GM12872 (cell line): ENCODE results near the gene ST6GAL1.

Source experiments
- TF ChIP-seq, protein P1 (sequence below): IDR thresholded peaks from 3 replicates; pipeline ENCODE4 v1.5.1; 2011; ENCODE audit warnings: low read depth, mild to moderate bottlenecking, low read length, moderate library complexity; ENCODE audit not compliant: insufficient read depth

The ST6GAL1 gene

GRCh38 chr3:186985661-186986364 lies 55.5 kb downstream of the ST6GAL1 start:
- TF ChIP-seq, protein P1, sequence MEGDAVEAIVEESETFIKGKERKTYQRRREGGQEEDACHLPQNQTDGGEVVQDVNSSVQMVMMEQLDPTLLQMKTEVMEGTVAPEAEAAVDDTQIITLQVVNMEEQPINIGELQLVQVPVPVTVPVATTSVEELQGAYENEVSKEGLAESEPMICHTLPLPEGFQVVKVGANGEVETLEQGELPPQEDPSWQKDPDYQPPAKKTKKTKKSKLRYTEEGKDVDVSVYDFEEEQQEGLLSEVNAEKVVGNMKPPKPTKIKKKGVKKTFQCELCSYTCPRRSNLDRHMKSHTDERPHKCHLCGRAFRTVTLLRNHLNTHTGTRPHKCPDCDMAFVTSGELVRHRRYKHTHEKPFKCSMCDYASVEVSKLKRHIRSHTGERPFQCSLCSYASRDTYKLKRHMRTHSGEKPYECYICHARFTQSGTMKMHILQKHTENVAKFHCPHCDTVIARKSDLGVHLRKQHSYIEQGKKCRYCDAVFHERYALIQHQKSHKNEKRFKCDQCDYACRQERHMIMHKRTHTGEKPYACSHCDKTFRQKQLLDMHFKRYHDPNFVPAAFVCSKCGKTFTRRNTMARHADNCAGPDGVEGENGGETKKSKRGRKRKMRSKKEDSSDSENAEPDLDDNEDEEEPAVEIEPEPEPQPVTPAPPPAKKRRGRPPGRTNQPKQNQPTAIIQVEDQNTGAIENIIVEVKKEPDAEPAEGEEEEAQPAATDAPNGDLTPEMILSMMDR: no peak

DNA sequence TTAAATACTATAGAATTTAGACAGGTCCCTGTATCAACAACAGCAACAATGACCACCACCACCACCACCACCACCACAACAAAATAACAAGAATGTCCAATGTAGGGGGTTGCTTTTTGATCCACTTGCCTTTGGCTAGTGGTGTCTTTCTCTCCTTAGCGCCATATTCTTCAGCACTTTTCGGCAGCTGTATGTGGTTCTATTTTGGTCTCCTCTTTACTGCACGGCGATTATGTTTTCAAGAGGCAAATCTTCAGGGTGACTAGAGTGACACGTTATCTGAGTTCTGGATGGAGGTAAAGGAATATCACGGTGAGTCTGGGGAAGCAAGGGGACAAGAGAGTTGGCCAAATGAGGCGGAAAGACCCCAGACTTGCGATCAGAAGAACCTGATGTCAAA lies 56.1 kb downstream of the ST6GAL1 start:
- TF ChIP-seq, protein P1: no peak

GRCh38 chr3:186986816-186987215 lies 56.5 kb downstream of the ST6GAL1 start:
- TF ChIP-seq, protein P1: no peak

DNA sequence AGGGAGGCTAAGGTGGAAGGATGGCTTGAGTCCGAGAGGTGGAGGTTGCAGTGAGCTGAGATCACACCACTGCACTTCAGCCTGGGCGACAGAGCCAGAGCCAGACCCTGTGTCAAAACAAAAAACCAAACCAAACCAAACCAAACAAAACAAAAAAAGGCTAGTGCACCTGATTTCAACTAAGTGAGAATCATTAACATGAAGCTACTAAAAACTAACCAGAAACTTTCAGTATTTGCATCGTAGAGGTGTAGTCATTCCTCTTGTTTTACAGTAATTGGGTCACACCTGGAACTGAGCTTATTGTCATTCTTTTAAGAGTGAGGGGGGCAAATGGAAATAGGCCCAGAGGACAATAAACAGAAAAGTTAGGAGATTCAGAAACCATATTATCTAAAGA lies 58.5 kb downstream of the ST6GAL1 start:
- TF ChIP-seq, protein P1: no peak

GRCh38 chr3:186989429-186989828 lies 59.1 kb downstream of the ST6GAL1 start:
- TF ChIP-seq, protein P1: no peak

DNA sequence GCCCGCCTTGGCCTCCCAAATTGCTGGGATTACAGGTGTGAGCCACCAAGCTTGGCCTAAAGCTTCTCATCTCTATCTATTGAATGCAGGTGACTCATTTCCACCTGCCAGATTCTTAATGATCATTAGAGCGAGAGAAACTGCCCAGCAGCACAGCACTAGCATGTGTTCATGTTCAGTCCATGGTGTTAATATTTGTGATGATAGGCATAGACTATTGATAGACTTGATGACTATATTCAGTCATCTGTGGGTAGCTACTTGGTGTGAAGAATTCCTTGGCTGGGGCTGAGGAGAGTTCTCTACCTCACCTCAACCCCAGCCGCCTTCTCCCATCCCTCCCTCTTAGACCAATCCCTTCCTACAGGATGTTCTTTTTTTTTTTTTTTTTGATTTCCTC lies 60.0 kb downstream of the ST6GAL1 start:
- TF ChIP-seq, protein P1: no peak

GRCh38 chr3:186990878-186991308 lies 60.6 kb downstream of the ST6GAL1 start:
- TF ChIP-seq, protein P1: no peak
